ENCODE data around the gene C3orf20.
"Not testable (repeated sequence)": the region's sequence is repeated elsewhere in the genome, so short reads cannot be mapped to it uniquely, and the experiment has no call there.

C3orf20 gene

DNA sequence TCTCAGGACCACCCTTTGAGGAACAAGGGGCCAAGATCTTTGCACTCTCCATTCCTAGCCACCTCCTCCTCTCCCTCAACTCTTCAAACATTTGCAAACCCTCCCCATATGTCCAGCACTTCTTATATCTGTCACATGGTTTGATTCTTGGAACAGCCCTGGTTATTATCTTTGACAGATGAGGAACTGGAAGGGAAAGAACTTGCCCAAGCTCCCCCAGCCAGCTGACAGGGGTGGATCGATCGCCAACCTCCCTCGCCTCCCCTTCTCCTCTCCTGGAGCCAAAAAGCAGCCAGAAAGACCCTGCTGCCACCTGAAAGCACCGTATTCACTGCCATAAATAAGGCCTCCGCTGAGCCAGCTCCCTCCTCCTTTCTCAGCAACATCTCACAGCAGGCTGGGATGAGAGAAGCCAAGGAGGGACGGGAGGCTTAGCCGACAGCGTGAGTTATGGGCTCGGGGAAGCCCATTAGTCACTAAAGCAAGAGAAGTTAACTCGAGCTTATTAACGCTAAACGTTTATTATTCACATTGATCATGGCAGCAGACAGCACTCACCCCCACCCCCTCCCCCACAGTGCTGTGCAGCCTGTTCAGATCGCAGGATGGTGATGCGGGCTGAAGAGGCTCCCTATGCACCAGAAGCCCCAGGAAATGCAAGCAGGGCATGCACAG is 121.6 kb downstream of the C3orf20 start:
- no peak for DNase-seq (ENCODE audit: low read depth, low spot score)

DNA sequence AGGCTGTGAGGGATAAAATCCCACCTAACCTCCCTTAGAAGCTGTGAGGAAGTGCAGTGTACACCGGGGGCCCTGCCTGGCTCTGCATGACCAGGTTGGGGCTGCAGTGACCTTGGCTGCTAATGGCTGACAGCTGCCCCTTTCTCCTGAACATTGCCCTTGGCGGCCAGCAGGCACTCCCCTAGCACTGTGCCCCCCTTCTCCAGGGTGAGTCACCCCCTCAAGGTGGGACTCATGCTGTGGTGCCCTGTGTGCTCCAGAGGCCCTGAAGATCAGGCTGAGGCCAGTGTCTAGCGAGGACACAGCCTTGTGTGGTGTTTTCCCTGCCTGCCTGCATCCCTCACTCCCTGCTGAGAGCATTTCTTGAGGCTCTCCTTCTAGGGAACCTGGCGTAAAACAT is 122.8 kb downstream of the C3orf20 start:
- no peak for DNase-seq (ENCODE audit: low read depth, low spot score)

- no peak for DNase-seq (ENCODE audit: low read depth, low spot score)
These were observed 123.3 kb downstream of the C3orf20 start for GRCh38 chr3:14798231-14798630.

GRCh38 chr3:14799146-14799545 is 124.2 kb downstream of the C3orf20 start:
- DNase-seq (ENCODE audit: low read depth, low spot score): no peak

- no peak for DNase-seq (ENCODE audit: low read depth, low spot score)
These were observed 126.1 kb downstream of the C3orf20 start for GRCh38 chr3:14801031-14801430.

- DNase-seq (ENCODE audit: low read depth, low spot score): no peak
These were observed 126.9 kb downstream of the C3orf20 start for GRCh38 chr3:14801668-14802380.

DNA sequence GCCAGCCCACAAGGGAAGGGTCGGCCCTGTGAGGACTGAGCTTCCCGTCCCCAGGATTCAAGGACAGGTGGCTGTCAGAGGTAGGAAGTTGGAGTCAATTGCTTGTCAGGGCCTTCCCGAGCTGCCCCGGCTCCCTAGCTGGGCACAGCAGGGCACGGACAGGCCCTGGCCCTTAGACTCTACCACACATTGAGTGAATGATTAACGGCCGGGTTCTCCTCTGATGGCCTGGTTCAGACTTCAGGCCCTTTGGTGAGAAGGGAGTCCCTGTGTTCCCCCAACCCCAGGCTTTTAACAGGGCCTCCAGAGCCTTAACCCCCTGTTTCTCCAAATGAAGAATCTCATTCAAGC is 127.4 kb downstream of the C3orf20 start:
- DNase-seq (ENCODE audit: low read depth, low spot score): no peak

GRCh38 chr3:14803101-14803980 is 128.4 kb downstream of the C3orf20 start:
- DNase-seq (ENCODE audit: low read depth, low spot score): no peak

DNA sequence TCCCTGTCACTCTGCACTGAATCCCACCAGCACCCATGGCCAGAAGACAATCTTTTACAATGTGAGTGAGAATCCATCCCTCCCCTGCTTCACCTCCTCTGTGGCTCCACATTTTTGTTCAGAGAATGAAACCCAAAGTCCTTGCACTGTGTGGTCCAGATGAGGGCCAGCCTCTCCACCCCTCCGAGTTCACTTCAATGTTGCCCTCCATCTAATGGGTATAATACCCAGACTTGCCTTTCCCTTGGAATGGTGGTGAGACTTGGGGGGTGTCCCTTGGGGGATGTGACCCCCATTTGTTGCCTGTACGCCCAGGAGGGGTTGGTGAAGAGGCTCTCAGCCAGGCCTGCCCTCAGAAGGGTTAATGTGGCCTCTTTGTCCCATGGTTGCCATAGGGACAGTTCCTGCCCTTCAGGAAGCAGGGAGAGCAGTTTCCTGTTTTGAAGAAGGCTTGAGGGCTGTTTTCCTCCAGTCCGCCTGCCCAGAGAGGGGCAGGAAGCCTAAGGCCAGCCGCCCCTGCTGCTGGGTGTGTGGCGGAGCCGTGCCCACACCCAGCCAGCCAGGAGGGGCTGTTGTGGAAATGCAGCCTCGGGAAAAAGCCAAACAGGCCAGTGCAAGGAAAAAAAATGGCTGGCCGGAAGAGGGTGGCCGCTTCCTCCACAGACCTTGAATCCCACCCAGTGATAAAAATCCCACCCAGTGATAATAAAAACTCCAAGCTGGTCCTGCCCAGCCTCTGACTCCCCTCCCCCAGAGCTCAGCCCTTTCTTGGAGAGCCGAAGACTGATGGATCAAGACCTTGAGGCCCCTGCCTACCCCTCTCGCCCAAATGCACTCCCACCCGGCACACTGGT is 129.3 kb downstream of the C3orf20 start:
- no peak for DNase-seq (ENCODE audit: low read depth, low spot score)

- DNase-seq (ENCODE audit: low read depth, low spot score): no peak
These were observed 130.2 kb downstream of the C3orf20 start for GRCh38 chr3:14804835-14805780.

- no peak for DNase-seq (ENCODE audit: low read depth, low spot score)
These were observed 131.1 kb downstream of the C3orf20 start for GRCh38 chr3:14805961-14806537.

DNA sequence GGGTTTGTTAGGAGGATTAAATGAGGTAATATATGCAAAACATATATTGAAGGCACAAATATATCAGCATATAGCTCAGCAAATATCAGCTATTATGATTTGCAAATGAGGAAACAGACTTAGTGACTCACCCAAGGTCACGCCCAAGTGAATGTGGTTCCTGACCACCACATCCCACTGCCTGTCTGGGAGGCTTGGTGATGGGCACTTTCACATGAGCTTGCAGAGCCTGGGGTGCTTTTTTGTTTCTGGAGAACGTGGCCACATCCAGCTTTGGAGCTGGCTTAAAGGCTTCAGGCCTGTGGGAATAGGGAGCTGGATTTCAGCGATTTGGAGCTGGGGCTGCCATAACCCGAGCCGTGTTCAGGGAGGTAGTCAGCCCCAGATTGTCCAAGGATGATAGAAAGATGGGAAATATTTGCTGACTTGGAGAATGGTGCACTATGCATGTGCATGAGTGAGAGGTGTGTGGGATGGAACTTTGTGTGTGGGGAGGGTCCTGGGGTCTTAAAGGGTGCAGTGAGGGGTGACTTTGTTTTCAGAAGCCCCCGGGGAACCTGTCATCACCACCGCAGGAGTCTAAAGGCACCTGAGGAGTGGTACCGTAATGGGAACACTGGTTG is 131.8 kb downstream of the C3orf20 start:
- DNase-seq (ENCODE audit: low read depth, low spot score): no peak

GRCh38 chr3:14808025-14808424 is 133.1 kb downstream of the C3orf20 start:
- no peak for DNase-seq (ENCODE audit: low read depth, low spot score)

- no peak for DNase-seq (ENCODE audit: low read depth, low spot score)
These were observed 133.7 kb downstream of the C3orf20 start for GRCh38 chr3:14808502-14809266.

DNA sequence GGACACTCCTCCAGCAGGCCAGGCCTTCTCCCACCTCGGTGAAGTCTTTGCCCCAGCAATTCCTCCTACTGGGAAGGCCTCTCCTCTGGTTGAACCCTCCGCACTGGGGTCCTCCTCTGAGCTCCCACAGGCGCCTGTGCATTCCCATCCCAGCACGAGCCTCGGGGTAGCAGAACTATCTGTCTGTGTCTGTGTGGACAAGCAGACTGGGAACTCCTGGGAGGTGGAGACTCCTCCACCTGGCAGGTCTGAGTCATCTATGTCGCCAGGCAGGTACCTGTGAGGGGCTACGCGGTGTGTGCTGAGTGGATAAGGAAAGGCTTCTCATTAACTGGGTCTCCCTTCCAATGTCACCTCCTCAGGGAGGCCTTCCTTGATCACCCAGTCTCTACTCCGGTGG is 134.7 kb downstream of the C3orf20 start:
- not testable (repeated sequence) for DNase-seq (ENCODE audit: low read depth, low spot score)

DNA sequence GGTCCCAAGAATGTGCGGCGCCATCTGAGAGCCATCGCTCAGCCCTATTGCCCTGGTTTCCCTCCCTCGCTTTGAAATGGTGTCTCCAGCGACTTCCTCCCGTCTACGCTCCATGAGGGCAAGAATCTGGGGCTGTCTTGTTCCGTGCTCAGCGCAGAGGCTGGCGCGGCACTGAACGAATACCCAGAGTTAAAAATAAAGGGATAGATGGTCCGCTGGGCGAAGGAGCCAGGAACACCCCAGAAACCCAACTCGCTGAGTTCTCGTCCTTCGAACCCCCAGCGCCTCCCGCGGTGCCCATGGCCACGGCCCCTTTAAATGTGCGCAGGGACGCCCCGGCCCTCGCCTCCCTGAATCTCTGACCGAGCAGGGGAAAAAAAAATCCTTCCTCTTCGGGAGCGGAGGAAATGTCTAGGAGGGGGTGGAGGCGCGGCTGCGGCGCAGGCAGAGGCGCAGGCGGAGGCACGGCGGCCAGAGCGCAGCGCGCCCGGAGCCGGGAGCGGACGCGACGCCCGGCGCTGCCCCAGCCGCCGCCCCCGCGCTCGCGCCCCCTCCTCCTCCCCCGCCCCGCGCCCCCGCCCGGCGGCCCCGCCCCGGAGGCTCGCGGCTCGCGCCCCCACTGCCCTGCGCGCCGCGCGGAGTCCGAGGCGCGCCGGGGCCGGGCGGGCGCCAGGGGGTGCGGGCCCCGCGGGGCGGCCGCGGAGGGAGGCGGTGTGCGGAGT is 135.3 kb downstream of the C3orf20 start:
- peak; percentile 31 for DNase-seq (ENCODE audit: low read depth, low spot score)

DNA sequence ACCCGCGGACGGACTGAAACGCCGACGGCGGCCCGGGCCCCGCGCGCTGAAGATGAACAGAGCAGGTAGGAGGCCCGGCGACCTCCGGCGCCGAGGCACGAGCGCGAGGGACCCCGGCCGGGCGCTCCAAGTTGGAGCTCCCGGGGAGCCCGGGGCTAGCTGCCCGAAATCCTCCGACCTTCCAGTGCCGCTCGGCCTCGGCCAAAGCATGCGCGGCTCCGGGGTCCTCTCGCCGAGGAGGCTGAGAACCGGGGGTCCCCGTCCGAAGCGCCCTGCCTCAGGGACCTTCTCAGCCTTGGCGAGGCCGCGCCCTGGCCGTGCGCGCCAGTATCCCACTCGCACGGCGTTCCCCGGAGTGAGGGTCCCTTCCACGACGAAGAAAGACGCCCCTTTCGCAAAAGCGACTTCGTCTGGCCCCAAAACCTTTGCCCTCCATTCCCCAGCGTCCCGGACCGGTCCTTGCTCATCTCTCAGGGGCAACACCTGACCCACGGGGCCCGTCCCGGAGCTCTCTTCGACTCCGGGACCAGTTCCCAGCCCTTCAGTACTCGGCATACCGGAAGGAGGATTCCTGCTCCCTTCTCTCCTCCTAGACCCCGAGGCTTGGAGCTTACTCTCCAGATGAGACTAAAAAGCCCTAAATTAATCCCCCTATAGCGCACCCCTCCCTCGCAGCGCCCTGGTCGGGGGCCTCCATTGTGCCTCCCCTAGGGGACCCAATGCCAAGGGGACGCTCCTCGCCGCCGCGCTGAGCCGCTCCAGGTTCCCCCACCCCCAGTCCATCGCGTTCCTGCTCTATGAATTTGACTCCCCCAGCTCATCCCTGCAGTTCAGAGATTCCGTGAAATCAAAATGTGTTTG is 136.1 kb downstream of the C3orf20 start:
- no peak for DNase-seq (ENCODE audit: low read depth, low spot score)

Measured in ELF-1 (cell line).